ENCODE data around the gene PRDM16. TPM values are rescaled to one million over a fixed set of nuclear protein-coding genes. Genes with fewer than 3 reads are reported as not detected.
"Not testable (repeated sequence)": the region's sequence is repeated elsewhere in the genome, so short reads cannot be mapped to it uniquely, and the experiment has no call there.

Gene PRDM16
- total RNA-seq, 1 donor from 2014 or later = 21.4 TPM

GRCh38 chr1:3282186-3282585 is 213.2 kb downstream of the PRDM16 start:
- no peak for TF ChIP-seq CTCF (IDR thresholded peaks at IDR 0.05; ENCODE audit: unreplicated experiment)
- H3K9me3 Mint-ChIP-seq (ENCODE audit: unreplicated experiment) = no peaks in the 10 kb centered on the region
- H3K4me3 Mint-ChIP-seq (ENCODE audit: unreplicated experiment) = no peak overlapping the region
- no peak overlapping the region for H3K27ac Mint-ChIP-seq (ENCODE audit: unreplicated experiment)
- H3K36me3 Mint-ChIP-seq (ENCODE audit: low read depth, unreplicated experiment) = no peaks in the 10 kb centered on the region
- H3K4me1 Mint-ChIP-seq (ENCODE audit: unreplicated experiment) = peaks cover 3% of the 10 kb centered on the region
- H3K27me3 Mint-ChIP-seq (ENCODE audit: unreplicated experiment) = peaks cover 14% of the 10 kb centered on the region
- no peak for DNase-seq (ENCODE audit: low spot score)

GRCh38 chr1:3282656-3283430 is 213.8 kb downstream of the PRDM16 start:
- H3K27me3 Mint-ChIP-seq (ENCODE audit: unreplicated experiment) = peaks cover 10% of the 10 kb centered on the region
- no peaks in the 10 kb centered on the region for H3K36me3 Mint-ChIP-seq (ENCODE audit: low read depth, unreplicated experiment)
- no peak for DNase-seq (ENCODE audit: low spot score)
- no peaks in the 10 kb centered on the region for H3K9me3 Mint-ChIP-seq (ENCODE audit: unreplicated experiment)
- H3K4me1 Mint-ChIP-seq (ENCODE audit: unreplicated experiment) = peaks cover 3% of the 10 kb centered on the region
- H3K27ac Mint-ChIP-seq (ENCODE audit: unreplicated experiment) = no peak overlapping the region
- no peak for TF ChIP-seq CTCF (IDR thresholded peaks at IDR 0.05; ENCODE audit: unreplicated experiment)
- H3K4me3 Mint-ChIP-seq (ENCODE audit: unreplicated experiment) = no peak overlapping the region

GRCh38 chr1:3283849-3284248 is 214.8 kb downstream of the PRDM16 start:
- no peaks in the 10 kb centered on the region for H3K36me3 Mint-ChIP-seq (ENCODE audit: low read depth, unreplicated experiment)

GRCh38 chr1:3284691-3285090 is 215.7 kb downstream of the PRDM16 start:
- peaks cover 3% of the 10 kb centered on the region for H3K4me1 Mint-ChIP-seq (ENCODE audit: unreplicated experiment)
- H3K9me3 Mint-ChIP-seq (ENCODE audit: unreplicated experiment) = no peaks in the 10 kb centered on the region
- DNase-seq (ENCODE audit: low spot score) = no peak
- TF ChIP-seq CTCF (IDR thresholded peaks at IDR 0.05; ENCODE audit: unreplicated experiment) = no peak
- H3K4me3 Mint-ChIP-seq (ENCODE audit: unreplicated experiment) = no peak overlapping the region
- no peaks in the 10 kb centered on the region for H3K36me3 Mint-ChIP-seq (ENCODE audit: low read depth, unreplicated experiment)
- H3K27ac Mint-ChIP-seq (ENCODE audit: unreplicated experiment) = no peak overlapping the region
- peaks cover 12% of the 10 kb centered on the region for H3K27me3 Mint-ChIP-seq (ENCODE audit: unreplicated experiment)

More at GRCh38 chr1:3283849-3284248, 214.8 kb downstream of the PRDM16 start:
- Mint-ChIP-seq H3K27me3 (ENCODE audit: unreplicated experiment) (peaks cover 12% of the 10 kb centered on the region), H3K9me3 (ENCODE audit: unreplicated experiment) (no peaks in the 10 kb centered on the region), H3K27ac (ENCODE audit: unreplicated experiment) (no peak overlapping the region), H3K4me1 (ENCODE audit: unreplicated experiment) (peaks cover 3% of the 10 kb centered on the region), H3K4me3 (ENCODE audit: unreplicated experiment) (peak overlapping the region; percentile 66)
- DNase-seq (ENCODE audit: low spot score) = peak; percentile 74
- TF ChIP-seq CTCF (IDR thresholded peaks at IDR 0.05; ENCODE audit: unreplicated experiment) = peak; percentile 62

- H3K4me3 Mint-ChIP-seq (ENCODE audit: unreplicated experiment) = no peak overlapping the region
Measured at GRCh38 chr1:3285106-3285740, 216.2 kb downstream of the PRDM16 start.

GRCh38 chr1:3287095-3287494 is 218.1 kb downstream of the PRDM16 start:
- H3K4me1 Mint-ChIP-seq (ENCODE audit: unreplicated experiment); H3K9me3 Mint-ChIP-seq (ENCODE audit: unreplicated experiment); H3K36me3 Mint-ChIP-seq (ENCODE audit: low read depth, unreplicated experiment); H3K27ac Mint-ChIP-seq (ENCODE audit: unreplicated experiment); H3K4me3 Mint-ChIP-seq (ENCODE audit: unreplicated experiment); DNase-seq (ENCODE audit: low spot score): not testable (repeated sequence)
- peaks cover 10% of the 10 kb centered on the region for H3K27me3 Mint-ChIP-seq (ENCODE audit: unreplicated experiment)

More at GRCh38 chr1:3285106-3285740, 216.2 kb downstream of the PRDM16 start:
- peaks cover 3% of the 10 kb centered on the region for H3K4me1 Mint-ChIP-seq (ENCODE audit: unreplicated experiment)
- no peaks in the 10 kb centered on the region for H3K9me3 Mint-ChIP-seq (ENCODE audit: unreplicated experiment)
- H3K27me3 Mint-ChIP-seq (ENCODE audit: unreplicated experiment) = peaks cover 12% of the 10 kb centered on the region
- no peaks in the 10 kb centered on the region for H3K36me3 Mint-ChIP-seq (ENCODE audit: low read depth, unreplicated experiment)
- H3K27ac Mint-ChIP-seq (ENCODE audit: unreplicated experiment) = no peak overlapping the region
- no peak for TF ChIP-seq CTCF (IDR thresholded peaks at IDR 0.05; ENCODE audit: unreplicated experiment)
- no peak for DNase-seq (ENCODE audit: low spot score)
